ENCODE results near the gene SLC4A5.
A peak's percentile ranks its signal among the peaks of the same experiment; 100 is the strongest.

Gene SLC4A5

DNA sequence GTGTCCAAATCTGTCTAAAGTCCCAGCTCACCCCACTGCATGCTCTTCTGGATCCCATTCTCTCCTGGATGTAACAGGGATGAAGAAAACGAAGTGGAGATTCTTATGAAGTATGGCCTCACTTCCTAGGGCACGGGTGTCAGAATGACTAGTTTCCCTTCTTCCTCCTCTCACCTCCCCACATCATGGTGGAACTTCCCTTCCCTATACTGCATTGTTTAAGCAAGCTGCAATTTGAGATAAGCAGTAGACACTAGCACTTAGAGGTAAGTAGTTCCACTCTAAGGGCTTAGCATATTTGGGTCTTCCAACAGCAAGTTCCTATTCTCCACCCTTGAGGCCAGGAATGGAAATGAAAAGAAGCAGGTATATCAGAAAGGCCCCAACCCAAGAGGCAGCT lies 29.7 kb downstream of the SLC4A5 start:
- no peak for DNase-seq (ENCODE audit: low read depth, low spot score)

- no peak for DNase-seq (ENCODE audit: low read depth, low spot score)
Measured at GRCh38 chr2:74312913-74313312, 30.3 kb downstream of the SLC4A5 start.

GRCh38 chr2:74307720-74308119 lies 35.5 kb downstream of the SLC4A5 start:
- DNase-seq (ENCODE audit: low read depth, low spot score), result no peak

DNA sequence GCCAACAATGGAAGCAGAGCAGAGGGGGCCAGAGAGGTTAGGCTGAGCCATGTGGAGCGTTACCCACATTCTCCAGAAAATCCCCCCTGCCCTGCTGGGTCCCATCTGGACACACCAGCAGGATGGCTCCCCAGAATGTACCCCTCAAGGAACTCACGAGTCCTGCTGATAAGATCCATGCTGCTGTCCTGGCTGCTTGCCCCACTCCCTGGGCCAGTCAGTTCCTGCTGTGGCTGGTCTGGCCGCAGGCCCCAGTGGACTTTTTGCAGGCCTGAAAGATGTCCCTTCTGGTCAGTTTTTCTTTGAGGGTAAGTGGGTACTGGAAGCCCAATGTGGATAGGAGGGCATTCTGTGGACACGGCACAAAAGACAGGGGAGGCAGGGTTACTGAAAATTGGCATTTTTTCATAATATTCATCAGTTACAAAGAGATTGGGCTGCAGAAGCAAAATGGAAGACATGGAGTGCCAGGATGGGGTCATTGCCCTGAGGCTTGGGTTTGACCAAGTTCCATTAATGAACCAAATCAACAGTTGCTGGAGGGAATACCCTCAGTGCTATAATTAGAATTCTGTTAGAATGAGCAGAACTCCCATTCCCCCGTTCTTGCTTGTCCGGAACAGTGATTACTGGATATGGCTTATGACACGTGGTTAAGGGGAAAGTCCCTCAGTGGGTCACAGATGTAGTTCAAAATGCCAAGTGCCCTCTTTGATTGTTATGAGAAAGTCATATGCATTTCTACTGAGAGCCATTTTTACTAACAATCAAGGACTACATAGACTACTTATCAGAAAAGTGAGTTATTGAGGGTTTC lies 38.7 kb downstream of the SLC4A5 start:
- no peak for DNase-seq (ENCODE audit: low read depth, low spot score)

DNA sequence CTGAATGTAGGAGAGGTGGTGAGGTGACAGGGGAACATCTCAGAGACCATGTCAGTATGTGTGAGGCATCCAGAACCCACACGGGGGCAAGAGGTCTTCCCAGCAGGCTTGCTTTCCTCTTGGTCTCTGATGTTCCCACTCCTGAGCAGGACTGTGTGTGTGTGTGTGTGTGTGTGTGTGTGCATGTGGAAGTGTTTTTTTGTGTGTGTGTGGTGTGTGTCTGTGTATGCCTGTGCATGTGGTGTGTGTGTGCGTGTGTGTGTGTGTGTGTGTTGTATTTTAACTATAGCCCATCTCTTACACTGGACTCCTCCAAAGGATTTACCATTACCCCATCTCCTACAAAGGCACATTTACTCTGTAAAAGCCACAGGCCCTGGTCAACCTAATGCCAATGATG lies 40.4 kb downstream of the SLC4A5 start:
- no peak for DNase-seq (ENCODE audit: low read depth, low spot score)

- no peak for DNase-seq (ENCODE audit: low read depth, low spot score)
Measured at GRCh38 chr2:74301262-74301661, 42.0 kb downstream of the SLC4A5 start.

DNA sequence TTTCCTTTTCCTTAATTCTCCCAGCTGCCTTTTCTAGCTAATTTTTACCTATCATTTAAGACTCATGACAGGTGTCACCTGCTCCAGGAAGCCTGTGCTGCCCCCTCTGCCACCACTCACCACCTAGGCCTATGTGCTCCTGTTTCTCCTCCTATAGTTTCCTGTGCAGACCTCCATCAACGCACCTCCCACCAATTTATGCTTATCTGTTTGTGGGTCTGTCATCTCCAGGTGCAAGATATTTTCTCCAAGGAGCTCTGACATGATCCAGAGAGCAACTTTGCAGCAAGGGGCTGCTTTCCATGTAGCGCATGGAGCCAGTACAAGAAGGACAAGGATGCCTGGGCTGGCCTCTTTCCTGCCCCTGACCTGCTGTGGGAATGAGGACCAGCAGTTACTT lies 42.7 kb downstream of the SLC4A5 start:
- DNase-seq (ENCODE audit: low read depth, low spot score), result no peak

DNA sequence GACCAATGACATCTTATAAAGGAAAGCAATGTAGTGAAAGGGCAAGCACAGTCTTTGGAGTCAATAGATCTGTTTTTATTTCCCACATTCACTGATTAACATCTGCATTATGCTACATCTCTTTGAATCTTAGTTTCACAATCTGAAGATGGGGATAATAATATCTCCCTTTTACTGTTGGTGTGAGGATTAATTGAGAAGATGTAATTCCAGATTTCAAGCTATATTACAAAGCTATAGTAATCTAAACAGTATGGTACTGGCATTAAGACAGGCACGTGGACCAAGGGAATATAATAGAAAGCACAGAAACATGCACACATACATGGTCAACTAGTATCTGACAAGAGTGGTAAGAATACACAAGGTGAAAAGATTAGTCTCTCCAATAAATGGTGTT lies 45.3 kb downstream of the SLC4A5 start:
- DNase-seq (ENCODE audit: low read depth, low spot score), result no peak

DNA sequence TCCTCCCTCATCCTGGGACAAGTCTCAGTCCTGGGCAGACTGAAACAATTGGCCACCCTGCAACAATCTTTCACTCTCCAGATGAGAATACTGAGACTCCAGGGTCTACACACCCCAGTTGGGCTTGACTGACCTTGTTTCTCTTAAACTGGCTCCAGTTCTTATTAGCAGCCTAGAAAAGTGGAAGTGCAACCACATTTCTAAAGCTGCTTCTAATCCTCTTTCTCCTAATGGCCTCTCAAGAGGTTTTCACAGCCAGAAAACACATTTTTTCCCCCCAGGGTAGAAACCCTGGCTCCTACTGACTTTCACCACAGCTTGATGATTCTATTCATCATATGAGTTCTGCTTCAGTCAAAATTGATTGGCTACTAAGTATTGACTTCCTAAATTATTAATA lies 45.8 kb downstream of the SLC4A5 start:
- no peak for DNase-seq (ENCODE audit: low read depth, low spot score)

- no peak for DNase-seq (ENCODE audit: low read depth, low spot score)
Measured at GRCh38 chr2:74293191-74293991, 49.8 kb downstream of the SLC4A5 start.

DNA sequence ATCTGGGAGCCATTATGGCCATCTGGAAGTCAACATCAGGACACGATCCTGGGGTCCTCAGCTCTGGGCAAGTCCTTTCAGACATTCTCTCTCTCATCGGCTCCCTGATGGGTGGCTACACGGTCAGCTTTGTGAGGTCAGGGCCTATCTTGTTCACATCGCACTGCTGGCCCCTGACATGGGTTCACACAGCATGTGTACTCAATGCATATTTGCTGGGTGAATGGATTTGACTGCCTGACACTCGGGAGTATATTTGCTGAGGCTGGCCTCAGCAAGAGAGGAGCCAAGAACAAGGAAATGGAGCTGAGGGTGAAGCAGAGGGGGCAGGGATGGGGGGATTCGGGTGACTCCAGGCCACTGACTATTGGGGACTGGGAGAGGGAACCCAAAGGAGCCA lies 50.5 kb downstream of the SLC4A5 start:
- DNase-seq (ENCODE audit: low read depth, low spot score), result no peak

DNA sequence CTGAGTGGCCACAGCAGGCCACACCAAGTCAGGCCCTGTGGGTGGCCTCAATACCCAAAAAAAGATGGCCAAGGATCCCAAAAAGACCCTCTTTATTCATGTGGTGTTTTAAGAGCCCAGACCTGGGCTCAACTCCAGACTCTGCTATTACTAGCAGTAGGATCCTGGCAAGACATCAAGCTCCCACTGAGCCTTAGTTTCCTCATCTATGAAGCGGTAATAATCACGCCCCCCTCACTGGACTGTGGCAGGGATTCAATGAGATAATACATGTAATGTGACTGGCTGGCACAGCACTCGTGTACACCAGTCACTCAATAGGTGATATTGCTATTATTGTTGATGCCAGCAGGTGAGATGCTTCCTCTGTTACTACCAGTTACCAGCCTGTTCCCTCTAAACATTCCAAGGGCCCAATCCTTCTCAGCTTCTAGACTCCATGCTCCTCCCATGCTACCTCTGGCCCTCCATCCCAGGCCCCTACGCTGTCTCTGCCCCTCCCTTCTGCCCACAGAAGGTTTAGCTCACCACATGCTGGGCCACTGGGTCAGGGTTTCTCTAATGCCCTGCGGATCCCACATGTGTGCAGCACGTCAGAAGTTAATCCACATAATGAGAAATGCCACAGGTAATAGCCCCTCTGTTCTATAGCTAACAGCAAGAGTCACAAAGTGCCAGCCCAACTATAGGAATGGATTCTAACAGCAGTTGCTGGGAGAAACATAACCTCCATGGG lies 51.2 kb downstream of the SLC4A5 start:
- no peak for DNase-seq (ENCODE audit: low read depth, low spot score)

DNA sequence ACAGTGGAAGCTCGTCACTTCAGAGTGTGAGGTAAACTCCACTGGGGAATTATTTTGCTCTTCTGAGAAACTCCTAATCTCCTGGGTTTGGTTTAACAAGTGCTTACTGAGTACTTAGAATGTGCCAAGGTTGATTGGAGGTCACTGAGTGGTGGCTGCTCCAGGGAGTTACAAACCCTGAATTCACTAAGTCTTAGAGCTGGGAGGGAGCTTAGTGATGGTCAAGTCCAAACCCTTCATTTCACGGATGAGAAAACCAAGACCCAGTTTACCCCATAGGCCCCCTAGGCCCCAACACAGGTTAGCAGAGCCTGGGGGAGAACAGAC lies 52.0 kb downstream of the SLC4A5 start:
- DNase-seq (ENCODE audit: low read depth, low spot score), result no peak

- no peak for DNase-seq (ENCODE audit: low read depth, low spot score)
Measured at GRCh38 chr2:74290466-74291217, 52.6 kb downstream of the SLC4A5 start.

DNA sequence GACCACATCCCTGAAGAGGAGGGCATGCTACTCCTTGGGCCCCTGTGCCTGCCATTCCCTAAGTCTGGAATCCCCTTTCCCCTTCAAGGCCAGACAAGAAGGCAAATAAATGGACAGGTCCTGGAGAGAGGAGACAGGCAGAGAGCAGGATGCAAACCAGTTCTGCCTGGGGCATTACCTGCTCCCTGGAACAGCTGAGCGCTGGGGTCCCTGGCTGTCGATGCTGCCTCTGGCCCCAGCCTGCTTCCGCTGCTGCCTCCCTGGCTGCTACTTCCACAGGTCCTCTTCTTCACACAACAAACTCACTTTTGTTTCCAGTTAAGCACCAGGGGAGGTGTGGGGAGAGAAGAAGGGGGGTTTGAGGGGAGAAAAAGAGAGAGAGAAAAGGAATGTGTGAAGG lies 53.1 kb downstream of the SLC4A5 start:
- DNase-seq (ENCODE audit: low read depth, low spot score), result peak; percentile 80

DNA sequence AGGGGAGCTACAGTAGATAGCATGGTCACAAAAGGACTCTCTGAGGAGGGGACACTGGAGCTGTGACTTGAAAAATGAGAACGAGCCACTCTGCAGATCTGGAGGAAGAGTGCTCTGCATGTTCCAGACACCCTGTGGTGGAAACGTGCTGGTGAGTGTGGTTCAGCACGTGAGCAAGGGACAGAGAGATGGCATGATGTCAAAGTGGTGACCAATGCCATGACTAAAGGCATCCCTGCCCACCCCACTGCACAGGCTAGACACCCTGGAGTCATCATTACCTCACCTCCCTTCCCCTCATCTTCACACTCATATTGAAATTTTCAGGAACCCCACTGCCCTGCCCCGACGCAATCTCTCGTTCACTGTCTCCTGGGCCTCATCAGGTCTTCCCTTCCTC lies 56.5 kb downstream of the SLC4A5 start:
- DNase-seq (ENCODE audit: low read depth, low spot score), result no peak

DNA sequence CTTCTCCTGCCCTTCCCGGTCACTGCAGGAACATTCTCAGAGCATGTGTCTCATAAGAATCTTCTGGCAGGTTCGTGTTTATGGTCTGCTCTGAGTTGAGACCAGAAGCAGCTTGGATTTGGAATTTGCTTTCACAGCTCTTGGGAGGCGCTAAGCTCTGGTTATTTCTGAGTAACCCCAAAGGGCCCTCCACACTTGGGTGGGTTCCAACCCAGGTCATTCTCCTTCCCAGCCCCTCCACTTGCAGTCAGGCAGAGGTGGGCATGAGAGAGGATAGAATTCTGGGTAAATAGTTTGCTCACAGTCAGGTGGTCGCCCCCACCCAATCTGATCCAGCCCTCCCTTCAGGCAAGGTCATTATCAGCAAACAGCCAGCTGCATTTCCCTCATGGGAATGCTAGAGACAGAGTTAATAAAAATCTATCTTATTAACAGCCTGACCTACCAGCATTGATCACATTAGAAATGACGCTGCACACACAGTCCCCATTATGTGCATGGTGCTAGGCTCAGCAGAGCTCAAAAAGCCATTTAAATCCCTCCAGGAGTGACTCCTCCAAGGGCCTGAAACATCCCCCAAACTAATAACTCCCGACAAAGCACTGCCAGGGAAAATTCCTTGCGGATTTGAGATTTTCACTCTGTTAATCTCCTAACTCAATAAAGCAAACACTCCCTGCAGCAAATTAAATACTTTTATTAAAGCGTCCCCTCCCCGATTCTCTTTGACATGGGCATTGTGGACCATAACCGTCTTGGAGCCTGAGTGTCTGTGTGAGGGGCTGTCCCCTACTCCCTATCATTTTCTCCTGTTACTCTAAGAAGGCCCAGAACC lies 61.9 kb downstream of the SLC4A5 start:
- no peak for DNase-seq (ENCODE audit: low read depth, low spot score)

DNA sequence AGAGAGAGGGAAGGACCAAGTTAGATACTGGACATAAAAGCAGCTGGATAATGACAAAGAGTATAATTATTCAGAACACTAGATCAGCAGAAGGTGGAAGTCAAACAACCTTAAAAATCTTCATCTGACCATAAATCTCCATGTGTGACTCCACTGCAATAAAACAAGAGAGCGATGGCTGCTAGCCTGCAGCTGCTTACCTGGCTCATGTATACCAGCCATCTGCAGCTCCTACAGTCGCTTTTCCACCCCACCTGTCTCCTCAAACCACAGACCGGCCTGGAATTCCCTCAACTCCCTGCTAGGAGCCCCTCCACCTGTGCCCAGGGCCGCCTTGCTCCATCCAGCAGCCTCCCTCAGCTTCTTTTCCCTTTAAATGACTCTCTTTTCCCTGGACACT lies 64.5 kb downstream of the SLC4A5 start:
- DNase-seq (ENCODE audit: low read depth, low spot score), result no peak

DNA sequence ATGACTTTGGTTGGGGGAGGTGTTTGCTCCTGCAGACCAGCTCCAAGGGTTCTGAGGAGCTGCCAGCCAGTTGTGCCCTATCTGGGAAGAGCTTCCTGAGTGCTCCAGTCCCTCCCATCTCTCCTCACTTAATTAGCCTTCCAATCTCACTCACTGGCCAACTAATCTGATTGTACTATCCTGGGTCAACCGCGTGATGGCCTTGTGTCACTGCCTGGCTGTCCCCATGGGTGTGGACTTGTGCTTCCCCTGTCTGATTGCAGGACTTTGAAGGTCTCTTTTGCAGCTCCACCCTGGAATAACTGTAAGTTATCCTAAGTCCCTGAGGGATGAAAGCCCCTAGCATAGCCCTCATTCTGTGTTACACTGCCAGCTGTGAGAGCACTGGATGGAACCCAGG lies 65.0 kb downstream of the SLC4A5 start:
- no peak for DNase-seq (ENCODE audit: low read depth, low spot score)

- DNase-seq (ENCODE audit: low read depth, low spot score), result no peak
Measured at GRCh38 chr2:74275228-74275627, 68.0 kb downstream of the SLC4A5 start.

- no peak for DNase-seq (ENCODE audit: low read depth, low spot score)
Measured at GRCh38 chr2:74269667-74270066, 73.5 kb downstream of the SLC4A5 start.

Measured in ELF-1 (cell line).